Astrocyte of the spinal cord (primary cell): ENCODE measurements around the gene LCNL1.

ENCODE experiments used
- DNase-seq: peaks from one replicate; pipeline ENCODE4 v3.0.0; 2011; ENCODE audit warnings: low read depth, low spot score
- H3K4me3 ChIP-seq: 2 replicates; pipeline ENCODE4 v1.5.1; 2011; ENCODE audit warnings: low read depth, mild to moderate bottlenecking, low read length, moderate library complexity
- in situ Hi-C: cut with HindIII; loops from 2 replicates; pipeline ENCODE4 v1.10.0; 2017; ENCODE audit warnings: low sequenced_read_pairs
- TF ChIP-seq, protein P1 (sequence below): IDR thresholded peaks from 2 replicates; pipeline ENCODE4 v1.5.1; 2012; ENCODE audit warnings: low read depth, mild to moderate bottlenecking, low read length, inconsistent platforms

Gene LCNL1

DNA sequence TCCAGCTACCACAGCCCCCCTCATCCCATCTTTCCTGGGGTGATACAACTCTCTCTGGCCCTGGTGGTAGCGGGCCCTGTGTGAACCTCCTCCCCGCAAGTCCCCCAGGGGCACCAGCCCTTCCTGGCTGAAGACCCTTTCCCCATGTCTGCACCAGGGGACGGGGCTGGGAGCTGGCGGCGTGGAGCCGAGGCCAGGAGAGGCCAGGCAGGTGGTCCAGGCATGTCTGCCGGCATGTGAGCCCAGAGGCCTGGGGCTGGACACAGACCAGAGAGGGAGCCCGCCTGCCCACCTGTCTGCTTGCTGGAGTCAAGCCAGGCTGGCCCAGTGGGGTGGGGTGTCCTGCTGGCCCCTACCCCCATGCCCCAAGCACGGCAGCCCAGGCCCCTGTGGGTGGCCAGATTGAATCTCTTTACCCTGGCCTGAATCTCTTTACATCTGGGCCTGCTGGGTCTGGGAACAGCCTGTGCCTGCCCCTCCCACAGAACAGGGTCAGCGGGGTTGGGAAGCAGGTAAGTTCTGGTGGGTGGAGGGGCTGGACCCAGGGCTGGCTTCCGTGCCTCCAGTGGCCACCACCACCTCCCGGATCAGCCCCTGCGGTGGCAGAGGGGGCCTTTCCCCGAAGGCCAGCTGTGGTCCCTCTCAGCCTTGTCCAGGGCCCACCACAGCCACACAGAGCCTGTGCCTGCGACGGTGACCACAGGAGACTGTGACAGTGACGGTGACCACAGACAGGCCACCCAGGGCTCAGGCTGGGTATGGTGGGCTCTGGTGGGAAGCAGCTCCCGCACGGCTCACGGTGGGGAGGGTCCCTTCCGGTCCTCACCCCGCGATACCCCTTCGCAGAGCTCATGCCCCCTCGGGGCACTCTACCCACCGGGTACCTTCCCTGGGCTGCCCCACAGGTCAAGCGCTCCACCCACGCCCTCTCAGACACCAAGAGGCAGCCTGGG is 23.6 kb upstream of the LCNL1 start:
- TF ChIP-seq, protein P1, sequence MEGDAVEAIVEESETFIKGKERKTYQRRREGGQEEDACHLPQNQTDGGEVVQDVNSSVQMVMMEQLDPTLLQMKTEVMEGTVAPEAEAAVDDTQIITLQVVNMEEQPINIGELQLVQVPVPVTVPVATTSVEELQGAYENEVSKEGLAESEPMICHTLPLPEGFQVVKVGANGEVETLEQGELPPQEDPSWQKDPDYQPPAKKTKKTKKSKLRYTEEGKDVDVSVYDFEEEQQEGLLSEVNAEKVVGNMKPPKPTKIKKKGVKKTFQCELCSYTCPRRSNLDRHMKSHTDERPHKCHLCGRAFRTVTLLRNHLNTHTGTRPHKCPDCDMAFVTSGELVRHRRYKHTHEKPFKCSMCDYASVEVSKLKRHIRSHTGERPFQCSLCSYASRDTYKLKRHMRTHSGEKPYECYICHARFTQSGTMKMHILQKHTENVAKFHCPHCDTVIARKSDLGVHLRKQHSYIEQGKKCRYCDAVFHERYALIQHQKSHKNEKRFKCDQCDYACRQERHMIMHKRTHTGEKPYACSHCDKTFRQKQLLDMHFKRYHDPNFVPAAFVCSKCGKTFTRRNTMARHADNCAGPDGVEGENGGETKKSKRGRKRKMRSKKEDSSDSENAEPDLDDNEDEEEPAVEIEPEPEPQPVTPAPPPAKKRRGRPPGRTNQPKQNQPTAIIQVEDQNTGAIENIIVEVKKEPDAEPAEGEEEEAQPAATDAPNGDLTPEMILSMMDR, result no peak
- DNase-seq, result no peak
- in situ Hi-C loops, result no loop called here
- no peak overlapping the region for H3K4me3 ChIP-seq

DNA sequence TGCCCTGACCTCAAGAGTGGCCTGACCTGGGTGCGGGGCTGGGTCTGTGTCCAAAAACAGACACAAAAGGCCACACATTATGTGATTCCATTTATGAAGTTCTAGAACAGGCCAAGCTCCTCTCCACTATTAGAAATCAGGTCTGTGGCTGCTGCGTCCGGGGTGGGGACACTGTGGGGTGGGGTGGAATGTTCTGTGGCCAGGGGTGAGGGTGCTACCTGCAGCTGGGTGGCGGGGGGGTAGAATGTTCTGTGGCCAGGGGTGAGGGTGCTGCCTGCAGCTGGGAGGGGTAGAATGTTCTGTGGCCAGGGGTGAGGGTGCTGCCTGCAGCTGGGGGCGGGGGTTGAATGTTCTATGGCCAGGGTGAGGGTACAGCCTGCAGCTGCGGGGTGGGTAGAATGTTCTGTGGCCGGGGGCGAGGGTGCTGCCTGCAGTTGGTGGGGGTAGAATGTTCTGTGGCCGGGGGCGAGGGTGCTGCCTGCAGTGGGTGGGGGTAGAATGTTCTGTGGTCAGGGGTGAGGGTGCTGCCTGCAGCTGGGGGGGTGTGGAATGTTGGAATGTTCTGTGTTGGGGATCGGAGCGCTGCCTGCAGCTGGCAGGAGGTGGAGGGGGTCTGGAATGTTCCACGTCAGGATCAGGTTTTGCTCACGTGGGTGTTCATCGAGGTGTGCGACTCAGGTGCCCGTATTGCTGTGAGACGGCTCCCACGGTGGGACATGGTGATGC is 22.4 kb upstream of the LCNL1 start:
- TF ChIP-seq, protein P1, result no peak
- in situ Hi-C loops, result no loop called here
- no peak for DNase-seq
- H3K4me3 ChIP-seq, result no peak overlapping the region

DNA sequence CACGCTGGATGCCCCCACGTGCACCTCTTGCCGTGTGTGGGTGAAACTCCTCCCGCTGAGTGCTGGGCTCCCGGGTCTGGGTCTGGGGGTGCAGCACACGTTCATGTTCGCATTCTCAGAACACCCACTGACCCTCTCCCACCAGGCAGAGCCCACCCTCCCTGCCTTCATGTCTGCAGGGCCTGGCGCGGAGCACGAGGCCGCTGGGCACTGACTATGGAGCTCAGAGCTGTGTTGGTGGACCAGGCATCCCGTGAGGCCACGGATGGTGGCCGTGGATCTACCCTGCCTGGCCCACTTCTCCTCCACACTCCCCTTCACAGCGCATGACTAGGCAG is 21.9 kb upstream of the LCNL1 start:
- in situ Hi-C loops, result no loop called here
- no peak for DNase-seq
- no peak overlapping the region for H3K4me3 ChIP-seq
- TF ChIP-seq, protein P1, result no peak

DNA sequence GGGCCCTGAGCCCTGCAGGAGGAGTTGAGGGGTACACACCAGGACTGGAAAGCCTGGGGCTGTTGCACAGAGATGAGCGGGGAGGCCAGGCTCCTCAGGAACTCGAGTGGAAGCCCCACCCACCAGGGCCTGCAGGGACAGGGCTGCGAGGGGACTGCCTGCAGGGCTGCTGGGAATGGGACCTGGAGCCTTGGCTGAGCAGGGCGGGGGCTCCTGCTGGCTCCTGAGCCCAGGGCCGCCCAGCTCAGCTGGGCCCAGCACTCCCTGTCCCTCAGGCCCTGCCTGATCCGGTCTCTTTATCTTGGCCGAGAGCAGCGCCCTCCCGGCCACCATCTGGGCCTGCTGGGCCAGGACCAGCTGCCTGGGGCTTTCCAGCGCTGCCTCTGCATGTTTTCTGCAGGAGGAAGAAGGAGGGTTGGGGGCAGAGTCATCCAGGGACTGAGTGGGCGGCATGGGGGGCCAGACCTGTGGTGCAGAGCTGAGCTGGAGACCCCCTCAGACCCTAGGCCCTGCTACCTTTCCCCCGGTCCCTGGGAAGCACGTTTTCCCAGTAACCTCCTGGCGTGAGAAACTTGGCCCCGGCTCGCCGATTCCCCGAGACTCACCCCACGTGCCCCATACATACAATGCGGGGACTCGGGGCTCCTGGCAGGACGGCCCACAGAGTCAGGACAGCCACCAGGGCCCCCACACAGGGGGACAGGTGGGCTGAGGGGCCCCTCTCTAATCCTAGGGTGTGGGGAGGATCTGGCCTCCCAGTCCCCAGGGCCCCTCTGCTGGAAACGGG is 21.3 kb upstream of the LCNL1 start:
- in situ Hi-C loops, result no loop called here
- TF ChIP-seq, protein P1, result no peak
- DNase-seq, result peak; percentile 14
- H3K4me3 ChIP-seq, result no peak overlapping the region

DNA sequence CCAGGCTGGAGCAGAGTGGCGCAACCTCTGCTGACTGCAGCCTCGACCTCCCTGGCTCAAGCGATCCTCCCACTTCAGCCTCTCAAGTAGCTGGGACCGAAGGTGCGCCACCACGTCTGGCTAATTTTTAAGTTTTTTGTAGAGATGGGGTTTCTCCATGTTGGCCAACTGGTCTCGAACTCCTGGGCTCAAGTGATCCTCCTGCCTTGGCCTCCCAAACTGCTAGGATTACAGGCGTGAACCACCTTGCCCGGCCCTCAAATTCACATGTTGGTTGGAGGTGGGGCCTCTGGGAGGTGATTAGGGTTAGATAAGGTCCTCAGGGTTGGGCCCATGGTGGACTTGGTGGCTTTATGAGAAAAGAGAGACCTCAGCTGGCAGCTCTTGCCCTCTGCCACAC is 20.6 kb upstream of the LCNL1 start:
- in situ Hi-C loops, result no loop called here
- TF ChIP-seq, protein P1, result no peak
- no peak overlapping the region for H3K4me3 ChIP-seq
- DNase-seq, result no peak

DNA sequence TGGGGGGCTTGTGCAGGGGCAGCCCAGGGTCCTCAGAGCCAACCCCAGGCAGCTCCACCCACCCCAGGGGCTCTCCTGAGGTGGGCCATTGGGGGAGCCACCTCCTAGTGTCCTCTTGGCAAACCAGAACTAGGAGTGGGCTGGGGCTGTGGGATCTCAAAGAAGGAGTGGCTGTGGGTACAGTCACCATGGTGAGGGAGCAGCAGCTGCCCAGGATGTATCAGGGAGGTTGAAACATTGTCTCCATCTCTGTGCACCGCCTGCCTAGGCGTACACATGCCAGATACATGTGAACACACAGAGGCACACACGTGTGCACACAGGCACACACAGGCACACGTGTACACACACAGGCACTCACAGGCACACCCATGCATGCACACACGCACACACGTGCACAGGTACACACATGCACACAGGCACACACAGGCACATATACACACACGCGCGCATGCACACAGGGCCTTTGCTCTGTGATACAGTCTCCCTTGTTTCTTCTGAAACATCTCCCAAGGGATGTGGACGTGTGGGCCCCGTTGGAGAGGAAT is 20.0 kb upstream of the LCNL1 start:
- no peak for DNase-seq
- in situ Hi-C loops, result no loop called here
- TF ChIP-seq, protein P1, result no peak
- no peak overlapping the region for H3K4me3 ChIP-seq
